Thoracic aorta (tissue), 2 donors: ENCODE results near the gene PTPN4. TPM values are rescaled to one million over a fixed set of nuclear protein-coding genes. Genes with fewer than 3 reads are reported as not detected.

Source experiments
- ATAC-seq: fragments of 150-250 bp; one replicate; pipeline ENCODE4 v1.8.0; 2017; ENCODE audit warnings: low read depth; ENCODE audit not compliant: insufficient number of reproducible peaks, low FRiP score
- DNase-seq: peaks from one replicate; pipeline ENCODE4 v3.0.0-alpha.2; 2020; ENCODE audit warnings: low spot score
- H3K27ac ChIP-seq, 2 donors: fragments of 200-600 bp; sonication (generic); 1 replicate in 1 of 2; 2 replicates in 1 of 2; pipeline ENCODE4 v1.5.1; 2016; ENCODE audit warnings: mild to moderate bottlenecking in 2 of 2, moderate library complexity in 2 of 2
- H3K27me3 ChIP-seq: fragments of 200-600 bp; sonication (generic); replicated peaks from 2 replicates; pipeline ENCODE4 v1.6.0; 2016; ENCODE audit warnings: mild to moderate bottlenecking; ENCODE audit not compliant: insufficient read depth
- H3K36me3 ChIP-seq: fragments of 200-600 bp; sonication (generic); one replicate; pipeline ENCODE4 v1.5.1; 2016
- H3K4me1 ChIP-seq, 2 donors: fragments of 200-600 bp; sonication (generic); 1 replicate in 1 of 2; 2 replicates in 1 of 2; pipeline versions ENCODE4 v1.5.1 to v1.6.0; 2016; ENCODE audit warnings: low read depth in 2 of 2, mild to moderate bottlenecking in 1 of 2; ENCODE audit not compliant: control insufficient read depth in 1 of 2
- H3K4me3 ChIP-seq: fragments of 200-600 bp; sonication (generic); 2 replicates; pipeline ENCODE4 v1.5.1; 2016; ENCODE audit warnings: mild to moderate bottlenecking
- H3K9me3 ChIP-seq: fragments of 200-600 bp; sonication (generic); 2 replicates; pipeline ENCODE4 v1.5.1; 2016
- CTCF ChIP-seq: fragments of 200-600 bp; sonication (generic); IDR thresholded peaks from one replicate; pipeline ENCODE4 v1.5.1; 2019; ENCODE audit warnings: antibody characterized with exemption
- total RNA-seq, 2 donors: library from RNA; depleted of rRNA; stranded (reverse); fragments of >200 nt; gene quantifications; one replicate each; pipeline versions ENCODE4 v1.1.0 to v1.2.3, GENCODE V29; 2016

PTPN4 gene
- total RNA-seq, 2 donors from 2014 or later = 18.5 to 43.3 TPM

GRCh38 chr2:119837759-119838158 lies 78.0 kb downstream of the PTPN4 start:
- H3K36me3 ChIP-seq = no peaks in the 10 kb centered on the region
- no peak overlapping the region for H3K4me3 ChIP-seq
- ATAC-seq = no peak
- no peak overlapping the region for H3K27ac ChIP-seq
- DNase-seq = no peak
- H3K9me3 ChIP-seq = no peaks in the 10 kb centered on the region
- no peak for TF ChIP-seq CTCF
- no peaks in the 10 kb centered on the region for H3K27me3 ChIP-seq
- H3K4me1 ChIP-seq = no peaks in the 10 kb centered on the region

DNA sequence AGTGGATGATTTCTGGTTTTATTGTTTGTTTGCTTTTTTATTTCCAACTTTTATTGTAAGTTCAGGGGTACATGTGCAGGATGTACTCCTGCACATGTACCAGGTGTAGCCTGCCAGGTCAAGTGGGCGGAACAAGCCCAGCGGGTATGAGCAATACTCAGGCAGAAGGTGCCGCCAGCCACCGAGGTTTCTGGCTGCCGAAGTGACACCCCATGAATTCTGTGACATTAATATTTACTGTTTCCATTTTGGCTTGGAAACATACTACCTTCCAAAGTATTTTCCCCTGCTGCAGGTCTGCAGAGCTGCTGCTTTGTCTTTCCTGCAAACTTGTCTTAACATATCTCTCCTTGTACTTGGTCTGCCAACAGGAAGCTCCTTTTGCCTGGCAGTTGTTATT lies 78.5 kb downstream of the PTPN4 start:
- Histone ChIP-seq H3K27ac (no peak overlapping the region), H3K4me3 (no peak overlapping the region), H3K4me1 (no peaks in the 10 kb centered on the region), H3K36me3 (no peaks in the 10 kb centered on the region), H3K27me3 (no peaks in the 10 kb centered on the region), H3K9me3 (no peaks in the 10 kb centered on the region)
- DNase-seq (no peak), ATAC-seq (no peak)
- TF ChIP-seq CTCF = no peak

DNA sequence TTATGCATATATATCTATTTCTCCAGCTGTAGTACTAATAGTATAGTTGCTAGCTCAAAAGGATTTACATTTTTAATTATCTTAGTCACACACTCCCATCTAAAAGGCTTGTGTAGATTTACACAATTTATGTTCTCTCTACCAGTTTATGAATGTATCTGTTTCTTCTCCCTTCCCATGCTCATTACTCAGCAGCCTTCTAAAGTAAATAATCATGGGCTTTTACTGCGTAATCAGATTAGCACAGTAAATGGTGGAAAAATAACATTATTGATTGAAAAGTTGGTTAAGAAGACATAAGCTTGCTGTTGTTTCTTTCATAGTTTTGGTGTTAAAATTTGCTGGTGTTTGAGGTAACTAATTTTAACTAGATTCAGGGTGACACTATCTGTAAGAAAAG lies 81.8 kb downstream of the PTPN4 start:
- no peak for DNase-seq
- Histone ChIP-seq H3K36me3 (no peaks in the 10 kb centered on the region), H3K4me1 (no peaks in the 10 kb centered on the region), H3K27ac (no peak overlapping the region), H3K4me3 (no peak overlapping the region), H3K9me3 (no peaks in the 10 kb centered on the region), H3K27me3 (no peaks in the 10 kb centered on the region)
- no peak for TF ChIP-seq CTCF
- ATAC-seq = no peak

- H3K27me3 ChIP-seq = no peaks in the 10 kb centered on the region
- no peak overlapping the region for H3K4me3 ChIP-seq
- no peak for ATAC-seq
- TF ChIP-seq CTCF = no peak
- H3K27ac ChIP-seq = no peak overlapping the region
- H3K4me1 ChIP-seq = no peaks in the 10 kb centered on the region
- peaks cover under 1% of the 10 kb centered on the region for H3K9me3 ChIP-seq
- H3K36me3 ChIP-seq = no peaks in the 10 kb centered on the region
- no peak for DNase-seq
These were observed 86.3 kb downstream of the PTPN4 start for GRCh38 chr2:119846021-119846420.

DNA sequence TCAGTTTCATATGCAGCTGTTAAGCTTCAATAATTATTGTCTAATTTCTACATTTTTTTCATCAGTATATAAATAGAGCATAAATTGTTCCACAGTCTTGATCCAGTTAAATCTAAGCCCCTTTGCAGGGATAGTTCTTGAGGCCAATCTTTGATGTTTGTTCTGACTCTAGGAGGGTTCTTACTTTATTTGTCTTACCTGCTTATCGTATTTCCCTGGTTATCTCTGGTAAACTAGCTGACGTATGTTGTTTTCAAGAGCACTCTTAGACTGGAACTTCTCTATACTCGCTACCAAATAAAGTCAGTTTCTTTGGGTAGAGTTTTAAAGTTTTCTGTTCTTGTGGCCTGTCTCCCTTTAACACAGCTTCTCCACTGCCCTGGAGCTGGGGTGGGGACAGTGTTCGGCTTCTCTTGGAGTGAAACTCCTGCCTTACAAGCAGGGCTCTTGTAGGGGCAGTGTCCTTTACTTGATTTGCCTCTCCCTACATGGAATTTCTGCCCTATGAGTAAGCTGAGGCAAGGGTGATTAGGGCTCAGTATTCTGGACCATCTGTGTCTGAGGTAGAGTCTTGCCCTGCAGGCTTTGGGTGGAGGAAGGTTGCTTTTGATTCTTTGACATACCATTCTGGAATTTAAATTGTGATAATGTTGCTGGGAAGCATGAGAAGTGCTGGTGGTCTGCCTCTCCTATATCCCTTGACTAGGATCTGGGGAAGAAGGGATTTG lies 90.3 kb downstream of the PTPN4 start:
- no peaks in the 10 kb centered on the region for H3K27me3 ChIP-seq
- H3K9me3 ChIP-seq = peaks cover 22% of the 10 kb centered on the region
- no peak overlapping the region for H3K27ac ChIP-seq
- no peaks in the 10 kb centered on the region for H3K4me1 ChIP-seq
- no peak for ATAC-seq
- peaks cover 5% of the 10 kb centered on the region for H3K36me3 ChIP-seq
- TF ChIP-seq CTCF = no peak
- no peak for DNase-seq
- H3K4me3 ChIP-seq = no peak overlapping the region
